Measurements from ENCODE around the gene TBC1D13. TPM values are rescaled to one million over a fixed set of nuclear protein-coding genes. Genes with fewer than 3 reads are reported as not detected.

TBC1D13 gene
- total and polyA plus RNA-seq, 2 of the 4 experiments (the other 2 are of a cell fraction) = 9.1 to 26.4 TPM

DNA sequence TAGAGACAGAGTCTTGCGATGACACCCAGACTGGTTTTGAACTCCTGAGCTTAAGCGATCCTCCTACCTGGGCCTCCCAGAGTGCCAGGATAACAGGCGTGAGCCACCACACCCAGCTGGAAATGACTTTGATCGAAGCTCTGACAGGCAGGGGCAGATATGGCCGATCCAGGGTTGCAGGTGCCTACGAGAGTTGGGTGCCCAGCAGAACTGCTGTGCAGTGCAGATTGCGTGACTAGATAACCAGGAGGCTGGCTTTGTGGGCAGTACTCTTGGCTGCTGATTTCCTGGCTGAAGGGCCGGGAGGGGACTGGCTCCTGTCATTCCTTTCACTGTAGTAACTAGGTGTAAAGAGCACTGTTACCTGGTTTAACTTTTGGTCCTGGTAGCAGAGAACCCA is 11.8 kb downstream of the TBC1D13 start:
- intact Hi-C loops (cut with micrococcal nuclease) = no loop called here
- Histone ChIP-seq H2AFZ (replicated peaks; ENCODE audit: low read length, poor library complexity) (no peak overlapping the region), H3K4me3 (ENCODE audit: insufficient read depth, low read depth, low read length) (no peak overlapping the region), H3K27ac (ENCODE audit: insufficient read depth, low read length) (no peak overlapping the region), H3K79me1 (ENCODE audit: low read depth in 1 of 2, low read length in 2 of 2) (0 out of 4 replicates have a peak, but pooled peaks cover 0 to 3% of the 10 kb centered on the region in 2 experiments), H3K4me1 (ENCODE audit: control insufficient read depth, insufficient read depth, low read length) (no peaks in the 10 kb centered on the region), H2AK5ac (ENCODE audit: low read depth, low read length) (no peak overlapping the region), H4K5ac (ENCODE audit: low read depth, low read length) (no peak overlapping the region), H3K14ac (replicated peaks; ENCODE audit: low read depth, low read length) (no peak overlapping the region), H2BK5ac (ENCODE audit: low read depth, low read length, poor library complexity, severe bottlenecking) (no peak overlapping the region), H2BK20ac (ENCODE audit: low read depth, low read length) (no peak overlapping the region), H3K23ac (ENCODE audit: low read depth, low read length) (no peak overlapping the region), H3K27me3 (ENCODE audit: control insufficient read depth, insufficient read depth, low read length) (no peaks in the 10 kb centered on the region), H3K4ac (ENCODE audit: low read depth, low read length) (no peak overlapping the region), H2BK15ac (ENCODE audit: low read depth, low read length) (no peak overlapping the region), H4K8ac (ENCODE audit: low read depth in 2 of 2, low read length in 2 of 2) (no peak overlapping the region), H4K91ac (ENCODE audit: insufficient read depth, low read depth, low read length) (no peak overlapping the region), H3K9me3 (ENCODE audit: control insufficient read depth, insufficient read depth, low read length) (no peaks in the 10 kb centered on the region), H4K20me1 (ENCODE audit: insufficient read depth, low read length) (no peaks in the 10 kb centered on the region), H3K18ac (ENCODE audit: low read depth, low read length) (no peak overlapping the region), H3K4me2 (ENCODE audit: low read depth, low read length) (no peak overlapping the region), H3K9me1 (ENCODE audit: insufficient read depth, low read length) (no peaks in the 10 kb centered on the region), H3K56ac (ENCODE audit: extremely low read depth, insufficient read depth, low read length) (no peak overlapping the region), H2AK9ac (replicated peaks; ENCODE audit: low read depth, low read length, poor library complexity) (no peak overlapping the region), H2BK120ac (ENCODE audit: low read depth, low read length) (no peak overlapping the region), H3K36me3 (ENCODE audit: control insufficient read depth, insufficient read depth, low read length) (peaks cover 54% of the 10 kb centered on the region), H3K9ac (ENCODE audit: low read depth, low read length) (no peak overlapping the region)
- ATAC-seq (ENCODE audit: low read depth) (no peak), DNase-seq (no peak)
- ChIA-PET POLR2A (ENCODE audit: unreplicated experiment) (no interaction called here), CTCF (interaction anchor here (0.6 kb wide), 1 partner anchor 10 kb away, joined by 5 read pairs; no protein-coding TSS in a partner anchor)
- no TSS peak for BruUV-seq (replicated peaks)
- dilution Hi-C loops (cut with HindIII; ENCODE audit: low sequenced_read_pairs, unreplicated experiment) = no loop called here
- 96% methylated on average over 7 of the region's 8 CpGs; no CpG with 5 or more reads in 1 of the 2 experiments for WGBS, 2 experiments (ENCODE audit: extremely low coverage in 2 of 2, insufficient read length in 1 of 2)
- in situ Hi-C loops (cut with MboI; ENCODE audit: low sequenced_read_pairs) = no loop called here
- no peak for TF ChIP-seq FOS (IDR thresholded peaks at IDR 0.05; ENCODE audit: low read depth, low read length)
- TF ChIP-seq SMC3 (IDR thresholded peaks at IDR 0.05; ENCODE audit: low read depth, low read length) = no peak
- no peak for TF ChIP-seq CHD1 (IDR thresholded peaks at IDR 0.05; ENCODE audit: low read depth, low read length)
- TF ChIP-seq CEBPB (IDR thresholded peaks at IDR 0.05; ENCODE audit: low read depth, low read length) = no peak
- TF ChIP-seq, protein P1, sequence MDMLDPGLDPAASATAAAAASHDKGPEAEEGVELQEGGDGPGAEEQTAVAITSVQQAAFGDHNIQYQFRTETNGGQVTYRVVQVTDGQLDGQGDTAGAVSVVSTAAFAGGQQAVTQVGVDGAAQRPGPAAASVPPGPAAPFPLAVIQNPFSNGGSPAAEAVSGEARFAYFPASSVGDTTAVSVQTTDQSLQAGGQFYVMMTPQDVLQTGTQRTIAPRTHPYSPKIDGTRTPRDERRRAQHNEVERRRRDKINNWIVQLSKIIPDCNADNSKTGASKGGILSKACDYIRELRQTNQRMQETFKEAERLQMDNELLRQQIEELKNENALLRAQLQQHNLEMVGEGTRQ (IDR thresholded peaks at IDR 0.05; ENCODE audit: low read depth, low read length) = no peak
- TF ChIP-seq MAZ (IDR thresholded peaks at IDR 0.05; ENCODE audit: borderline replicate concordance, low read depth, low read length) = no peak
- TF ChIP-seq, protein P2, sequence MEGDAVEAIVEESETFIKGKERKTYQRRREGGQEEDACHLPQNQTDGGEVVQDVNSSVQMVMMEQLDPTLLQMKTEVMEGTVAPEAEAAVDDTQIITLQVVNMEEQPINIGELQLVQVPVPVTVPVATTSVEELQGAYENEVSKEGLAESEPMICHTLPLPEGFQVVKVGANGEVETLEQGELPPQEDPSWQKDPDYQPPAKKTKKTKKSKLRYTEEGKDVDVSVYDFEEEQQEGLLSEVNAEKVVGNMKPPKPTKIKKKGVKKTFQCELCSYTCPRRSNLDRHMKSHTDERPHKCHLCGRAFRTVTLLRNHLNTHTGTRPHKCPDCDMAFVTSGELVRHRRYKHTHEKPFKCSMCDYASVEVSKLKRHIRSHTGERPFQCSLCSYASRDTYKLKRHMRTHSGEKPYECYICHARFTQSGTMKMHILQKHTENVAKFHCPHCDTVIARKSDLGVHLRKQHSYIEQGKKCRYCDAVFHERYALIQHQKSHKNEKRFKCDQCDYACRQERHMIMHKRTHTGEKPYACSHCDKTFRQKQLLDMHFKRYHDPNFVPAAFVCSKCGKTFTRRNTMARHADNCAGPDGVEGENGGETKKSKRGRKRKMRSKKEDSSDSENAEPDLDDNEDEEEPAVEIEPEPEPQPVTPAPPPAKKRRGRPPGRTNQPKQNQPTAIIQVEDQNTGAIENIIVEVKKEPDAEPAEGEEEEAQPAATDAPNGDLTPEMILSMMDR (conservative IDR thresholded peaks at IDR 0.05; ENCODE audit: low read depth, low read length) = no peak
- no peak for TF ChIP-seq BHLHE40 (IDR thresholded peaks at IDR 0.05; ENCODE audit: low read depth, low read length)
- TF ChIP-seq POLR2A (IDR thresholded peaks at IDR 0.05; ENCODE audit: low read depth, low read length) = no peak
- no peak for TF ChIP-seq MAFK (IDR thresholded peaks at IDR 0.05; ENCODE audit: low read depth, low read length)
- TF ChIP-seq RAD21 (IDR thresholded peaks at IDR 0.05; ENCODE audit: low read length) = no peak

All from IMR-90 (cell line).